ENCODE measurements around the gene DBN1.

Gene DBN1

DNA sequence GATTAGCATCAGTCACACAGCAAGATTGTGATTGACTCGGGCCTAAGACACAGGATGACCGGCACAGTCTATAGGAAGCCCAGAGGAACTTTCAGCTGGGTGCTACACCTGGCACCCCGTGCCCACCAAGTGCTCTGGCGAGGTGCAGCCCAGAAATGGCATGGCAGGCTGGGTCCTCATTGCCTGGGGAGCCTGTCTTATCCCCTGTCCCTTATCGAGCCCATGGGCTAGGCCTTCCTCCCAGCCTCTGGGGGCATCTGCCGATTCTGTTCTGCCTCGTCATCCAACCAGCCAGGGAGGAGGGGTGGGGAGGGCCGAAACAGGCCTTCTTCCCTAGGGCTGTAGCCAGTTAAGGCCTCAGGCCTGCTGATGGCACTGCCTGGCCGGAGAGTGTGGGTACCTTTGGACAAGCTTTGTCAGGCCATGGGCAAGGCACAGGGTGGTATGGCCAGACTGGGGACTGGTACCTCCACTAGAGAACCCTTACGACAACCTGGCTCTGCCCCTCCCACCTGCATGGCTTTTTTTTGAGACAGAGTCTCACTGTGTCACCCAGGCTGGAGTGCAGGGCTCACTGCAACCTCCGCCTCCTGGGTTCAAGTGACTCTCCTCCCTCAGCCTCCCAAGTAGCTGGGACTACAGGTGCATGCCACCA is 45.4 kb downstream of the DBN1 start:
- Histone ChIP-seq H3K9ac (ENCODE audit: low read depth, low read length) (peak overlapping the region; percentile 92), H2AFZ (ENCODE audit: low read depth, low read length) (no peak overlapping the region), H3K79me2 (ENCODE audit: insufficient read depth, low read length) (peaks cover 45% of the 10 kb centered on the region), H3K9me3 (ENCODE audit: insufficient read depth, low read length, severe bottlenecking) (no peaks in the 10 kb centered on the region), H3K27me3 (ENCODE audit: insufficient read depth, low read length, poor library complexity) (no peaks in the 10 kb centered on the region), H3K4me2 (ENCODE audit: insufficient read depth, low read length) (peak overlapping the region; percentile 100), H3K4me3 (ENCODE audit: low read depth in 1 of 2, low read length in 2 of 2) (peak overlapping the region; percentile 79 to 94; a peak in 3 of 4 replicates), H3K27ac (ENCODE audit: low read length) (peak overlapping the region; percentile 87), H3K4me1 (ENCODE audit: insufficient read depth, low read length) (peaks cover 70% of the 10 kb centered on the region), H3K36me3 (ENCODE audit: insufficient read depth, low read length) (peaks cover 36% of the 10 kb centered on the region), H4K20me1 (ENCODE audit: insufficient read depth, low read length) (peaks cover 60% of the 10 kb centered on the region)
- TF ChIP-seq, protein P1, sequence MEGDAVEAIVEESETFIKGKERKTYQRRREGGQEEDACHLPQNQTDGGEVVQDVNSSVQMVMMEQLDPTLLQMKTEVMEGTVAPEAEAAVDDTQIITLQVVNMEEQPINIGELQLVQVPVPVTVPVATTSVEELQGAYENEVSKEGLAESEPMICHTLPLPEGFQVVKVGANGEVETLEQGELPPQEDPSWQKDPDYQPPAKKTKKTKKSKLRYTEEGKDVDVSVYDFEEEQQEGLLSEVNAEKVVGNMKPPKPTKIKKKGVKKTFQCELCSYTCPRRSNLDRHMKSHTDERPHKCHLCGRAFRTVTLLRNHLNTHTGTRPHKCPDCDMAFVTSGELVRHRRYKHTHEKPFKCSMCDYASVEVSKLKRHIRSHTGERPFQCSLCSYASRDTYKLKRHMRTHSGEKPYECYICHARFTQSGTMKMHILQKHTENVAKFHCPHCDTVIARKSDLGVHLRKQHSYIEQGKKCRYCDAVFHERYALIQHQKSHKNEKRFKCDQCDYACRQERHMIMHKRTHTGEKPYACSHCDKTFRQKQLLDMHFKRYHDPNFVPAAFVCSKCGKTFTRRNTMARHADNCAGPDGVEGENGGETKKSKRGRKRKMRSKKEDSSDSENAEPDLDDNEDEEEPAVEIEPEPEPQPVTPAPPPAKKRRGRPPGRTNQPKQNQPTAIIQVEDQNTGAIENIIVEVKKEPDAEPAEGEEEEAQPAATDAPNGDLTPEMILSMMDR (IDR thresholded peaks at IDR 0.05; ENCODE audit: borderline replicate concordance, extremely low read depth, low read length, poor library complexity, severe bottlenecking) = no peak
- no peak for TF ChIP-seq EZH2 (IDR thresholded peaks at IDR 0.05; ENCODE audit: borderline replicate concordance, low read depth, low read length, severe bottlenecking)
- ATAC-seq (ENCODE audit: insufficient read depth, low read depth) = no peak
- no peak for DNase-seq

DNA sequence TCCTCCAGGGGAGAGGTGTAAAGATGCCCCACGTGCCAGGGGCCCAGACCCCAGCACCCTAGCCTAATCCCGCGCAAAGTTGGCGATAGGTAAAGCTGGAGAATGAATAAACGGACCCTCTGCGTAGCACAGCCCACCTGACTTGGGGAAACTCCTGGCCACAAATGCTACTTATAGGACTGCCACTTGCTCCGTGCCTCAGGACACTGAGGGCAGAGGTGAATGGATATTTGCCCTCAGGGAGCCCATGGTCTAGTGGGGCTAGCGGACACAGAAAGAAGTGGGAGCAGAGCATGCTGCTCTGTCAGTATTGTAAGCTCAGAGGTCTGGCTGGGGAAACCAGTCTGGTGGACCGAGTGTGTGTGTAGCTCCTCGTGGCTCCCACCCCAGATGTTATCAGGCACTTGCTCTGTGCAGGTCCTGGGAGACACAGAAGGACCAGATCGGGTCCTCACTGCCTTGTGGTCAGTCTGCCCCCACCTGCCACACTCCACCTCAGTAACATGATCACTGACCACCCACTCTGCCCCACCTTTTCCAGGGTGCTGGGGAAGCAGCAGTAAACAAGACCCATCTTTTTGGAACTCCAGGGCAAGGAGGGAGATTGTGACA is 46.1 kb downstream of the DBN1 start:
- peak overlapping the region; percentile 58 for H2AFZ ChIP-seq (ENCODE audit: low read depth, low read length)
- H3K4me2 ChIP-seq (ENCODE audit: insufficient read depth, low read length) = peak overlapping the region; percentile 100
- no peak for ATAC-seq (ENCODE audit: insufficient read depth, low read depth)
- peaks cover 53% of the 10 kb centered on the region for H4K20me1 ChIP-seq (ENCODE audit: insufficient read depth, low read length)
- no peaks in the 10 kb centered on the region for H3K9me3 ChIP-seq (ENCODE audit: insufficient read depth, low read length, severe bottlenecking)
- peak overlapping the region; percentile 92 for H3K9ac ChIP-seq (ENCODE audit: low read depth, low read length)
- H3K27ac ChIP-seq (ENCODE audit: low read length) = peak overlapping the region; percentile 87
- H3K79me2 ChIP-seq (ENCODE audit: insufficient read depth, low read length) = peaks cover 45% of the 10 kb centered on the region
- peaks cover 64% of the 10 kb centered on the region for H3K4me1 ChIP-seq (ENCODE audit: insufficient read depth, low read length)
- no peak for DNase-seq
- no peaks in the 10 kb centered on the region for H3K27me3 ChIP-seq (ENCODE audit: insufficient read depth, low read length, poor library complexity)
- peaks cover 29% of the 10 kb centered on the region for H3K36me3 ChIP-seq (ENCODE audit: insufficient read depth, low read length)
- TF ChIP-seq, protein P1 (IDR thresholded peaks at IDR 0.05; ENCODE audit: borderline replicate concordance, extremely low read depth, low read length, poor library complexity, severe bottlenecking) = no peak
- no peak for TF ChIP-seq EZH2 (IDR thresholded peaks at IDR 0.05; ENCODE audit: borderline replicate concordance, low read depth, low read length, severe bottlenecking)
- H3K4me3 ChIP-seq (ENCODE audit: low read depth in 1 of 2, low read length in 2 of 2) = peak overlapping the region; percentile 79 to 94

DNA sequence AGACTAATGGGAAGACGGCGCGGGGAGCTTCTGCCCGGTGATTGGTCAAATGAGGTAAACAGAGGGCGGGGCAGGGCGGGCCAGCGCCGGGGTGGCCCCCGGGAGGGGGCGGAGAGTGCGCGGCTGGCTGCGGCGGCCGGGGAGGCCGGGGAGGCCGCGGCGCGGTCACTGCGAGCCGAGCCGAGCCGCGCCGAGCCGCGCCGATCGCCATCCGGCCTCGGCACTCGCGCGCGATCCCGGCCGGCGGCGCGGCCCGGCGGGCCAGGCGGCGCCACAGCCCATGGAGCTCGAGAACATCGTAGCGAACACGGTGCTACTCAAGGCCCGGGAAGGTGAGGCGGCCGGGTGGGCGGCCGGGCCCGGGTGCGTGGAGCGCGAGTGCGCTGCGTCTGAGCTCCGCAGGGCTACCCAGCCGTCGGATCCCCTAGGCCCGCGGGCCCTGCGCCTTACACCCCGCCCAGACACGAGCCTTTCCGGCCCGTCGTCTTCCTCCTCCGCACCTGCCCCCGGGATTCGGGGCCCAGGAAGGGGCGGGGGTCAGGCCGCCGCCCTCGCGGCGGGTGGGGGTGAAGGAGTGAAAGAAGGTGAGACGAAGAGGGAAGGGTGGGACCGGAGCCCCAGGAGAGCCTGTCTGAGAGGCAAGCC is 46.7 kb downstream of the DBN1 start, which contains the start of gene GRK6:
Gene GRK6, plus strand, starts transcription at position 111 of the 645 bp plus-strand sequence. Its CDS starts 170 bp downstream, at position 281.
- Histone ChIP-seq H3K9ac (ENCODE audit: low read depth, low read length) (peak within 1 kb of the TSS; percentile 92), H3K4me2 (ENCODE audit: insufficient read depth, low read length) (peak within 1 kb of the TSS; percentile 100), H3K27me3 (ENCODE audit: insufficient read depth, low read length, poor library complexity) (no peaks in the 10 kb centered on the region), H3K79me2 (ENCODE audit: insufficient read depth, low read length) (peaks cover 45% of the 10 kb centered on the region), H3K27ac (ENCODE audit: low read length) (peak within 1 kb of the TSS; percentile 87), H3K9me3 (ENCODE audit: insufficient read depth, low read length, severe bottlenecking) (no peaks in the 10 kb centered on the region), H3K4me3 (ENCODE audit: low read depth in 1 of 2, low read length in 2 of 2) (peak within 1 kb of the TSS; percentile 79 to 94), H3K36me3 (ENCODE audit: insufficient read depth, low read length) (peaks cover 23% of the 10 kb centered on the region), H2AFZ (ENCODE audit: low read depth, low read length) (peak within 1 kb of the TSS; percentile 72), H3K4me1 (ENCODE audit: insufficient read depth, low read length) (peaks cover 58% of the 10 kb centered on the region), H4K20me1 (ENCODE audit: insufficient read depth, low read length) (peaks cover 47% of the 10 kb centered on the region)
- no peak; the same call in 2 of the 3 replicates for ATAC-seq (ENCODE audit: insufficient read depth, low read depth)
- TF ChIP-seq, protein P1 (IDR thresholded peaks at IDR 0.05; ENCODE audit: borderline replicate concordance, extremely low read depth, low read length, poor library complexity, severe bottlenecking) = no peak
- no peak for TF ChIP-seq EZH2 (IDR thresholded peaks at IDR 0.05; ENCODE audit: borderline replicate concordance, low read depth, low read length, severe bottlenecking)
- DNase-seq = peak; percentile 76
